ENCODE measurements around the gene SPIRE1. TPM values are rescaled to one million over a fixed set of nuclear protein-coding genes. Genes with fewer than 3 reads are reported as not detected.

The SPIRE1 gene
- total RNA-seq, 1 donor from 2014 or later, result 15.7 TPM

GRCh38 chr18:12658426-12659138 lies 675 bp upstream of the SPIRE1 start:
- no peaks in the 10 kb centered on the region for H3K9me3 ChIP-seq
- H3K27me3 ChIP-seq, result no peaks in the 10 kb centered on the region
- H3K4me3 ChIP-seq, result peak overlapping the region; percentile 88 to 93
- H3K27ac ChIP-seq, result peak overlapping the region; percentile 94
- intact Hi-C loops (cut with DNase I), result loop anchor here (5.0 kb wide), 3 partner anchors 251 to 351 kb away; partner anchors contain the start of genes PRELID3A and TUBB6
- DNase-seq (ENCODE audit: extremely low spot score in 2 of 2), result no peak
- H3K4me1 ChIP-seq, result peaks cover 23% of the 10 kb centered on the region
- TF ChIP-seq POLR2A (IDR thresholded peaks at IDR 0.05) (no peak), POLR2AphosphoS5 (IDR thresholded peaks at IDR 0.05; ENCODE audit: insufficient read depth in 1 of 2, low read depth in 1 of 2) (no peak), CTCF (IDR thresholded peaks at IDR 0.05) (no peak)
- no peaks in the 10 kb centered on the region for H3K36me3 ChIP-seq

- Histone ChIP-seq H3K4me1 (peaks cover 35% of the 10 kb centered on the region), H3K4me3 (peak overlapping the region; percentile 88 to 93), H3K27me3 (no peaks in the 10 kb centered on the region), H3K27ac (peak overlapping the region; percentile 94), H3K36me3 (no peaks in the 10 kb centered on the region), H3K9me3 (no peaks in the 10 kb centered on the region)
- intact Hi-C loops (cut with DNase I), result loop anchor here (5.0 kb wide), 3 partner anchors 250 to 350 kb away; partner anchors contain the start of genes PRELID3A and TUBB6
- TF ChIP-seq CTCF (IDR thresholded peaks at IDR 0.05) (no peak), POLR2A (IDR thresholded peaks at IDR 0.05) (peak in 1 of 2 donors; percentile 26), POLR2AphosphoS5 (IDR thresholded peaks at IDR 0.05; ENCODE audit: insufficient read depth in 1 of 2, low read depth in 1 of 2) (peak in 1 of 2 donors; percentile 39)
- no peak for DNase-seq (ENCODE audit: extremely low spot score in 2 of 2)
Observed at GRCh38 chr18:12656938-12657683, 796 bp downstream of the SPIRE1 start.

GRCh38 chr18:12656605-12656937 lies 1.3 kb downstream of the SPIRE1 start:
- TF ChIP-seq POLR2A (IDR thresholded peaks at IDR 0.05) (no peak), CTCF (IDR thresholded peaks at IDR 0.05) (no peak), POLR2AphosphoS5 (IDR thresholded peaks at IDR 0.05; ENCODE audit: insufficient read depth in 1 of 2, low read depth in 1 of 2) (no peak)
- no peaks in the 10 kb centered on the region for H3K36me3 ChIP-seq
- H3K27ac ChIP-seq, result peak overlapping the region; percentile 94
- H3K4me3 ChIP-seq, result peak overlapping the region; percentile 88 to 93
- peaks cover 35% of the 10 kb centered on the region for H3K4me1 ChIP-seq
- no peaks in the 10 kb centered on the region for H3K9me3 ChIP-seq
- no peak for DNase-seq (ENCODE audit: extremely low spot score in 2 of 2)
- no peaks in the 10 kb centered on the region for H3K27me3 ChIP-seq
- intact Hi-C loops (cut with DNase I), result loop anchor here (5.0 kb wide), 3 partner anchors 249 to 349 kb away; partner anchors contain the start of genes PRELID3A and TUBB6

GRCh38 chr18:12654971-12655370 lies 2.9 kb downstream of the SPIRE1 start:
- no peaks in the 10 kb centered on the region for H3K27me3 ChIP-seq
- DNase-seq (ENCODE audit: extremely low spot score in 2 of 2), result no peak
- H3K27ac ChIP-seq, result no peak overlapping the region
- H3K4me3 ChIP-seq, result no peak overlapping the region
- no peaks in the 10 kb centered on the region for H3K36me3 ChIP-seq
- H3K4me1 ChIP-seq, result peaks cover 35% of the 10 kb centered on the region
- TF ChIP-seq POLR2AphosphoS5 (IDR thresholded peaks at IDR 0.05; ENCODE audit: insufficient read depth in 1 of 2, low read depth in 1 of 2), result no peak
- no peak for TF ChIP-seq POLR2A (IDR thresholded peaks at IDR 0.05)
- no peak for TF ChIP-seq CTCF (IDR thresholded peaks at IDR 0.05)
- H3K9me3 ChIP-seq, result no peaks in the 10 kb centered on the region
- intact Hi-C loops (cut with DNase I), result loop anchor here (5.0 kb wide), 3 partner anchors 248 to 348 kb away; partner anchors contain the start of genes PRELID3A and TUBB6
